ENCODE data around the gene GPR78. TPM values are rescaled to one million over a fixed set of nuclear protein-coding genes. Genes with fewer than 3 reads are reported as not detected.

GPR78 gene
- total RNA-seq, 2 experiments from 2014 or later, result not detected

- H3K27me3 ChIP-seq (ENCODE audit: control insufficient read depth in 1 of 2, insufficient read depth in 2 of 2, low read length in 2 of 2), result peaks cover 23 to 42% of the 10 kb centered on the region in 2 experiments
- intact Hi-C loops (cut with DNase I, micrococcal nuclease), result loop anchor here (5.0 to 10.0 kb wide), 2 partner anchors 350 to 417 kb away; no protein-coding TSS in a partner anchor
- ATAC-seq (ENCODE audit: poor library complexity) (no peak), DNase-seq (peak in 1 of 14 experiments; percentile 14)
- H3K36me3 ChIP-seq (ENCODE audit: insufficient read depth, low read length), result no peaks in the 10 kb centered on the region
- Mint-ChIP-seq H3K4me1 (ENCODE audit: low read depth) (no peaks in the 10 kb centered on the region), H3K9me3 (no peaks in the 10 kb centered on the region), H3K4me3 (no peak overlapping the region), H3K36me3 (ENCODE audit: low read depth) (no peaks in the 10 kb centered on the region), H3K27ac (no peak overlapping the region), H3K27me3 (peaks cover 38% of the 10 kb centered on the region)
- H3K27ac ChIP-seq (ENCODE audit: low read depth in 1 of 2, low read length in 2 of 2), result no peak overlapping the region
- no peaks in the 10 kb centered on the region for H3K4me1 ChIP-seq (ENCODE audit: insufficient read depth, low read length)
- peaks cover 0 to 23% of the 10 kb centered on the region in 2 experiments for H3K9me3 ChIP-seq (ENCODE audit: control insufficient read depth in 1 of 2, insufficient read depth in 1 of 2, low read length in 2 of 2)
- ChIA-PET POLR2A (no interaction called here), CTCF (no interaction called here)
- no peak overlapping the region for H3K4me3 ChIP-seq (ENCODE audit: low read length)
- TF ChIP-seq CTCF (IDR thresholded peaks at IDR 0.05), result no peak
Observed at GRCh38 chr4:8594097-8595038, 14.2 kb downstream of the GPR78 start.

DNA sequence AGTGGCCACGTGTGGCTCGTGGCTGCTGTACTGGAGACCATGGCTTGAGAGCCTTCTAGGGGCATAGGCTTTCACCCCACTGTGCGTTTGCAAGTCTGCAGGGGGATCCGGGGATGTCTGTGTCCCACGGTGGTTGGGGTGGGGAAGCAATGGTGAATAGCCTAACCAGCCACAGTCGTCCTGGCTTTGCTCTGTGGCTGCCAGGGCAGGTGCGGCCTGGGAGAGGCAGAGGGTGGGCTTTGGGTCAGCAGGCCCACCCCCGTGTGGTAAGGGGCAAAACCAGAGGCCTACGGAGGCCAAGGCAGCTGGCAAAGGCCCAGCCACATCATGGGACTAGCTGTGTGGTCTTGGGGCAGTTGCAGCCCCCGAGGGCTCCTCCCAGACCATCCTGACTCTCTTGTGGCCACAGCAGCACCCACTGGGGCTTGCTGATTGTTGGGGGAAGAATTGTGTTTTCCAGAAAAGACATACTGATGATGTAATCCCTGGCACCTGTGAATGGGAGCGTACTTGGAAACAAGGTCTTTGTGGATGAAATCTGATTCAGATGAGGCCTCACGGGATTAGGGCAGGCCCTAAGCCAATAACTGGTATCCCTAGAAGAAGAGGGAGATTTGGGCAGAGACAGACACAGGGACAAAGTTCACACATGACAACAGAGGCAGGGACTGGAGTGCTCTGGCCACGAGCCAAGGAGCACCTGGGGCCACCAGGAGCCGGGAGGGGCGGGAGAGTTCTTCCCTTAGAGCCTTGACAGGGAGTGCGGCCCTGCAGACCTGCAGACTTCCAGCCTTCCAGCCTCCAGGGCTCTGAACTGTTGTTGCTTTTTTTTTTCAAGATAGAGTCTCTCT, 15.3 kb downstream of the GPR78 start:
- H3K27me3 Mint-ChIP-seq, result peaks cover 32% of the 10 kb centered on the region
- Histone ChIP-seq H3K4me1 (ENCODE audit: insufficient read depth, low read length) (no peaks in the 10 kb centered on the region), H3K4me3 (ENCODE audit: low read length) (no peak overlapping the region), H3K27ac (ENCODE audit: low read depth in 1 of 2, low read length in 2 of 2) (no peak overlapping the region), H3K9me3 (ENCODE audit: control insufficient read depth in 1 of 2, insufficient read depth in 1 of 2, low read length in 2 of 2) (peaks cover 0 to 23% of the 10 kb centered on the region in 2 experiments), H3K27me3 (ENCODE audit: control insufficient read depth in 1 of 2, insufficient read depth in 2 of 2, low read length in 2 of 2) (peaks cover 20 to 39% of the 10 kb centered on the region in 2 experiments), H3K36me3 (ENCODE audit: insufficient read depth, low read length) (no peaks in the 10 kb centered on the region)
- TF ChIP-seq CTCF (IDR thresholded peaks at IDR 0.05), result no peak
- intact Hi-C loops (cut with DNase I, micrococcal nuclease), result loop anchor here (5.0 to 10.0 kb wide), 2 partner anchors 351 to 418 kb away; no protein-coding TSS in a partner anchor
- ATAC-seq (ENCODE audit: poor library complexity), result no peak
- no peak for DNase-seq
- no peak overlapping the region for H3K27ac Mint-ChIP-seq
- no peak overlapping the region for H3K4me3 Mint-ChIP-seq
- no peaks in the 10 kb centered on the region for H3K4me1 Mint-ChIP-seq (ENCODE audit: low read depth)
- ChIA-PET POLR2A (no interaction called here), CTCF (no interaction called here)
- no peaks in the 10 kb centered on the region for H3K9me3 Mint-ChIP-seq
- H3K36me3 Mint-ChIP-seq (ENCODE audit: low read depth), result no peaks in the 10 kb centered on the region

GRCh38 chr4:8596891-8597290, 16.7 kb downstream of the GPR78 start:
- intact Hi-C loops (cut with DNase I, micrococcal nuclease), result loop anchor here (5.0 to 10.0 kb wide), 2 partner anchors 352 to 420 kb away; no protein-coding TSS in a partner anchor
- no peaks in the 10 kb centered on the region for H3K36me3 ChIP-seq (ENCODE audit: insufficient read depth, low read length)
- no peak overlapping the region for H3K27ac ChIP-seq (ENCODE audit: low read depth in 1 of 2, low read length in 2 of 2)
- no peak overlapping the region for H3K4me3 Mint-ChIP-seq
- H3K9me3 ChIP-seq (ENCODE audit: control insufficient read depth in 1 of 2, insufficient read depth in 1 of 2, low read length in 2 of 2), result peaks cover 0 to 22% of the 10 kb centered on the region in 2 experiments
- peaks cover 16 to 24% of the 10 kb centered on the region in 2 experiments for H3K27me3 ChIP-seq (ENCODE audit: control insufficient read depth in 1 of 2, insufficient read depth in 2 of 2, low read length in 2 of 2)
- H3K4me1 Mint-ChIP-seq (ENCODE audit: low read depth), result no peaks in the 10 kb centered on the region
- CTCF ChIA-PET, result no interaction called here
- peaks cover 19% of the 10 kb centered on the region for H3K27me3 Mint-ChIP-seq
- no peaks in the 10 kb centered on the region for H3K4me1 ChIP-seq (ENCODE audit: insufficient read depth, low read length)
- H3K36me3 Mint-ChIP-seq (ENCODE audit: low read depth), result no peaks in the 10 kb centered on the region
- H3K27ac Mint-ChIP-seq, result no peak overlapping the region
- no peak for DNase-seq
- H3K9me3 Mint-ChIP-seq, result no peaks in the 10 kb centered on the region
- H3K4me3 ChIP-seq (ENCODE audit: low read length), result no peak overlapping the region
- POLR2A ChIA-PET, result no interaction called here
- no peak for TF ChIP-seq CTCF (IDR thresholded peaks at IDR 0.05)
- no peak for ATAC-seq (ENCODE audit: poor library complexity)

All from CD4-positive, alpha-beta T cell (primary cell).